Hepatocyte (in vitro differentiated cells): Measurements from ENCODE around the gene TPRG1L. TPM values are rescaled to one million over a fixed set of nuclear protein-coding genes. Genes with fewer than 3 reads are reported as not detected.
A peak's percentile ranks its signal among the peaks of the same experiment; 100 is the strongest.

ENCODE experiments used
- DNase-seq: peaks from one replicate; pipeline ENCODE4 v3.0.0-alpha.2; 2016; ENCODE audit warnings: low spot score
- H2AFZ ChIP-seq: fragments of 200-600 bp; sonication (generic); 2 replicates; pipeline ENCODE4 v1.6.0; 2016; ENCODE audit warnings: antibody characterized with exemption, mild to moderate bottlenecking
- H3K27ac ChIP-seq: fragments of 200-600 bp; sonication (generic); 2 replicates; pipeline ENCODE4 v1.5.1; 2016; ENCODE audit warnings: mild to moderate bottlenecking
- H3K27me3 ChIP-seq: fragments of 200-600 bp; sonication (generic); 2 replicates; pipeline ENCODE4 v1.6.1; 2016
- H3K36me3 ChIP-seq: fragments of 200-600 bp; sonication (generic); replicated peaks from 2 replicates; pipeline ENCODE4 v1.5.1; 2016; ENCODE audit warnings: low read depth; ENCODE audit not compliant: insufficient read depth
- H3K4me1 ChIP-seq: fragments of 200-600 bp; sonication (generic); 2 replicates; pipeline ENCODE4 v1.5.1; 2016; ENCODE audit warnings: mild to moderate bottlenecking, moderate library complexity; ENCODE audit not compliant: insufficient read depth
- H3K4me2 ChIP-seq: fragments of 200-600 bp; sonication (generic); 2 replicates; pipeline ENCODE4 v1.6.0; 2016
- H3K4me3 ChIP-seq: fragments of 200-600 bp; sonication (generic); 2 replicates; pipeline ENCODE4 v1.5.1; 2016; ENCODE audit warnings: mild to moderate bottlenecking
- H3K79me2 ChIP-seq: fragments of 200-600 bp; sonication (generic); 2 replicates; pipeline ENCODE4 v1.6.0; 2017; ENCODE audit warnings: mild to moderate bottlenecking
- H3K9me2 ChIP-seq: fragments of 200-600 bp; sonication (generic); replicated peaks from 2 replicates; pipeline ENCODE4 v1.6.0; 2017; ENCODE audit warnings: mild to moderate bottlenecking; ENCODE audit not compliant: insufficient read depth
- H3K9me3 ChIP-seq: fragments of 200-600 bp; sonication (generic); 2 replicates; pipeline ENCODE4 v1.5.1; 2016; ENCODE audit warnings: low read depth, mild to moderate bottlenecking
- H4K20me1 ChIP-seq: fragments of 200-600 bp; sonication (generic); 2 replicates; pipeline ENCODE4 v1.6.0; 2016; ENCODE audit warnings: mild to moderate bottlenecking; ENCODE audit not compliant: insufficient read depth, poor library complexity, severe bottlenecking
- EZH2 ChIP-seq: fragments of 200-600 bp; sonication (generic); IDR thresholded peaks from 2 replicates; pipeline ENCODE4 v1.6.1; 2016; ENCODE audit warnings: antibody characterized with exemption, mild to moderate bottlenecking, borderline replicate concordance
- EZH2phosphoT487 ChIP-seq: fragments of 200-600 bp; sonication (generic); IDR thresholded peaks from one replicate; pipeline ENCODE4 v1.6.1; 2018; ENCODE audit warnings: antibody characterized with exemption, mild to moderate bottlenecking, low read depth, moderate library complexity; ENCODE audit not compliant: unreplicated experiment, severe bottlenecking
- WGBS: methylation state at CpG from one replicate; pipeline ENCODE4 v1.1.6; 2016; ENCODE audit warnings: low lambda C conversion rate; ENCODE audit errors: missing lambda C conversion rate; 5-methylcytosine and 5-hydroxymethylcytosine counted together
- polyA plus RNA-seq: library from polyadenylated mRNA; unstranded; fragments of >200 nt; fragmentation: Nextera tagmentation; extraction: Ambion mirVana; gene quantifications from 2 replicates; pipeline ENCODE4 v1.2.1, GENCODE V29; 2016
- total RNA-seq: library from RNA; depleted of rRNA; stranded (reverse); fragments of >200 nt; gene quantifications from 2 replicates; pipeline ENCODE4 v1.2.3, GENCODE V29; 2014
- TF ChIP-seq, protein P1 (sequence below): fragments of 200-600 bp; sonication (generic); IDR thresholded peaks from 2 replicates; pipeline ENCODE4 v1.5.1; 2016; ENCODE audit warnings: antibody characterized with exemption, mild to moderate bottlenecking; ENCODE audit not compliant: poor library complexity

TPRG1L gene
- total and polyA plus RNA-seq, 2 experiments from 2014 or later: 57.9 to 74.1 TPM

DNA sequence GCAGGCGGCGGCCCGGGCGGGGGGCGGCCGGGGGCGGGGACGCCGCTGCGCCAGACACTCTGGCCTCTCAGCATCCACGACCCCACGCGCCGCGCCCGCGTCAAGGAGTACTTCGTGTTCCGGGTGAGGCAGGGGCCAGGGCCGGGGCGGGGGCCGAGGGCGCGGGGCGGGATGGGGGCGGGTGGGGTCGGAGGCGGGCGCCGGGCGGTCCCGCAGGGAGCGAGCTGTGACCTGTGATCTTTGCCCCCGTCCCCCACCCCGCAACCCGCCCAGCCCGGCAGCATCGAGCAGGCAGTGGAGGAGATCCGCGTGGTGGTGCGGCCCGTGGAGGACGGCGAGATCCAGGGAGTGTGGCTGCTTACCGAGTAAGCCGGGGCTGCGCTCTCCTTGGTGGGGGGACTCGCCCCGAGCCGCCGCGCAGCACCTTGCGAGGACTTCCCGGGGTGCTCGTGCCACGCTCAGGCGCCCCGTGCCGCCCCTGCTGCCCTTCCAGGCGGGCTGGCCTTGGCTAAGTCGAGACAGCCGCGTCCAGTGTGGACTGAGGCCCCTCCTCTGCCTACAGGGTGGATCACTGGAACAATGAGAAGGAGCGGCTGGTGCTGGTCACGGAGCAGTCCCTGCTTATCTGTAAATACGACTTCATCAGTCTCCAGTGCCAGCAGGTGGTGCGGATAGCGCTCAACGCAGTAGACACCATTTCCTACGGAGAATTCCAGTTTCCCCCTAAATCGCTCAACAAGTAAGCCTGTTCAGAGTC is 514 bp downstream of the TPRG1L start:
- H3K79me2 ChIP-seq: peaks cover 28% of the 10 kb centered on the region
- H3K27ac ChIP-seq: peak overlapping the region; percentile 95
- peak overlapping the region; percentile 80 for H3K4me3 ChIP-seq
- H3K9me3 ChIP-seq: no peaks in the 10 kb centered on the region
- peak overlapping the region; percentile 23 for H2AFZ ChIP-seq
- H3K36me3 ChIP-seq: no peaks in the 10 kb centered on the region
- WGBS: 4% methylated on average over 24 of the region's 71 CpGs
- H3K27me3 ChIP-seq: no peaks in the 10 kb centered on the region
- H3K4me2 ChIP-seq: peak overlapping the region; percentile 91
- H3K9me2 ChIP-seq: no peaks in the 10 kb centered on the region
- DNase-seq: peak; percentile 83
- TF ChIP-seq, protein P1, sequence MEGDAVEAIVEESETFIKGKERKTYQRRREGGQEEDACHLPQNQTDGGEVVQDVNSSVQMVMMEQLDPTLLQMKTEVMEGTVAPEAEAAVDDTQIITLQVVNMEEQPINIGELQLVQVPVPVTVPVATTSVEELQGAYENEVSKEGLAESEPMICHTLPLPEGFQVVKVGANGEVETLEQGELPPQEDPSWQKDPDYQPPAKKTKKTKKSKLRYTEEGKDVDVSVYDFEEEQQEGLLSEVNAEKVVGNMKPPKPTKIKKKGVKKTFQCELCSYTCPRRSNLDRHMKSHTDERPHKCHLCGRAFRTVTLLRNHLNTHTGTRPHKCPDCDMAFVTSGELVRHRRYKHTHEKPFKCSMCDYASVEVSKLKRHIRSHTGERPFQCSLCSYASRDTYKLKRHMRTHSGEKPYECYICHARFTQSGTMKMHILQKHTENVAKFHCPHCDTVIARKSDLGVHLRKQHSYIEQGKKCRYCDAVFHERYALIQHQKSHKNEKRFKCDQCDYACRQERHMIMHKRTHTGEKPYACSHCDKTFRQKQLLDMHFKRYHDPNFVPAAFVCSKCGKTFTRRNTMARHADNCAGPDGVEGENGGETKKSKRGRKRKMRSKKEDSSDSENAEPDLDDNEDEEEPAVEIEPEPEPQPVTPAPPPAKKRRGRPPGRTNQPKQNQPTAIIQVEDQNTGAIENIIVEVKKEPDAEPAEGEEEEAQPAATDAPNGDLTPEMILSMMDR: no peak
- no peak for TF ChIP-seq EZH2
- no peak for TF ChIP-seq EZH2phosphoT487
- no peaks in the 10 kb centered on the region for H4K20me1 ChIP-seq
- peaks cover 8% of the 10 kb centered on the region for H3K4me1 ChIP-seq

- 93% methylated on average over 4 of the region's 4 CpGs for WGBS
- Histone ChIP-seq H4K20me1 (no peaks in the 10 kb centered on the region), H3K36me3 (no peaks in the 10 kb centered on the region), H3K4me2 (peak overlapping the region; percentile 91), H3K27ac (peak overlapping the region; percentile 95), H3K4me3 (no peak overlapping the region), H3K4me1 (peaks cover 8% of the 10 kb centered on the region), H3K9me3 (no peaks in the 10 kb centered on the region), H3K27me3 (no peaks in the 10 kb centered on the region), H3K79me2 (peaks cover 28% of the 10 kb centered on the region), H2AFZ (no peak overlapping the region), H3K9me2 (no peaks in the 10 kb centered on the region)
- no peak for DNase-seq
- no peak for TF ChIP-seq EZH2
- TF ChIP-seq, protein P1: no peak
- no peak for TF ChIP-seq EZH2phosphoT487
Measured at GRCh38 chr1:3626025-3626424, 1.2 kb downstream of the TPRG1L start.

DNA sequence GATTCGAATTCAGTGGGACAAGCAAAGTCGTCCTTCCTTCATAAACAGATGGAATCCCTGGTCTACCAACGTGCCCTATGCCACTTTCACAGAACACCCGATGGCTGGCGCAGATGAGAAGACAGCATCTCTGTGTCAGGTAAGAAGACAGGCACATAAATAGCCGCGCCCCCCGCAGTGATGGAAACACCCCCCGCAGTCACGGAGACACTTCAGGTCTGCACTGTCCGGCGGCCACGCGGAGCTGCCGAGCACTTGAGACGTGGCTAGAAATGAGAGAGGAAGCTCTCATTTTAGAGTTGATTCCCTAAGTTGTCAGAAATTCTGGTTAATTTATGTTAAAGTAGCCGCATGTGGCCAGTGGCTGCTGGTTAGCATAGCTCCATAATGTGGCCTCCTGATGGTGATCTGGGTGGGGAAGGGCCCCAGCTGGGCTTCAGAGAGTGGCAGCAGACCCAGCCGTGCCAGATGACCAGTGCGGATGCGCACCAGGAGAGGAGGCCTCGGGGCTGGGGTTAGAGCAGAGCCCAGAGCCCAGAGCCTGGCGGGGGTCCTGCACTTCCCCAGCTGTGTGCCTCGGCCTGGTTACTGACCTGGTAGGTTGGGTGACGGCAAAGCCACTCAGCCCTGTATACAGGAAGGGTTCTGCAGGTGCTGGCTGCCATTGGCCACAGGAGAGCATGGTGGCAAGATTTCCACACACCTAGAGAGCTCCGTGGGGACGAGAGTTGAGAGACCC is 2.9 kb downstream of the TPRG1L start:
- no peak overlapping the region for H2AFZ ChIP-seq
- H3K9me2 ChIP-seq: no peaks in the 10 kb centered on the region
- TF ChIP-seq, protein P1: no peak
- TF ChIP-seq EZH2phosphoT487 (no peak), EZH2 (no peak)
- no peaks in the 10 kb centered on the region for H3K36me3 ChIP-seq
- no peak overlapping the region for H3K4me3 ChIP-seq
- H4K20me1 ChIP-seq: no peaks in the 10 kb centered on the region
- H3K27me3 ChIP-seq: no peaks in the 10 kb centered on the region
- H3K4me2 ChIP-seq: no peak overlapping the region
- peaks cover 8% of the 10 kb centered on the region for H3K4me1 ChIP-seq
- no peak for DNase-seq
- no peak overlapping the region for H3K27ac ChIP-seq
- 95% methylated on average over 25 of the region's 26 CpGs for WGBS
- H3K79me2 ChIP-seq: peaks cover 25% of the 10 kb centered on the region
- no peaks in the 10 kb centered on the region for H3K9me3 ChIP-seq
